Measurements from ENCODE around the gene ZYG11A. TPM values are rescaled to one million over a fixed set of nuclear protein-coding genes. Genes with fewer than 3 reads are reported as not detected.

Gene ZYG11A
- total RNA-seq, 1 donor from 2014 or later, result 0.18 TPM

- Mint-ChIP-seq H3K27me3 (ENCODE audit: unreplicated experiment) (peaks cover 4% of the 10 kb centered on the region), H3K4me3 (ENCODE audit: unreplicated experiment) (no peak overlapping the region), H3K27ac (ENCODE audit: unreplicated experiment) (no peak overlapping the region), H3K36me3 (ENCODE audit: low read depth, unreplicated experiment) (peaks cover 11% of the 10 kb centered on the region), H3K9me3 (ENCODE audit: unreplicated experiment) (no peaks in the 10 kb centered on the region), H3K4me1 (ENCODE audit: unreplicated experiment) (no peaks in the 10 kb centered on the region)
- TF ChIP-seq, protein P1, sequence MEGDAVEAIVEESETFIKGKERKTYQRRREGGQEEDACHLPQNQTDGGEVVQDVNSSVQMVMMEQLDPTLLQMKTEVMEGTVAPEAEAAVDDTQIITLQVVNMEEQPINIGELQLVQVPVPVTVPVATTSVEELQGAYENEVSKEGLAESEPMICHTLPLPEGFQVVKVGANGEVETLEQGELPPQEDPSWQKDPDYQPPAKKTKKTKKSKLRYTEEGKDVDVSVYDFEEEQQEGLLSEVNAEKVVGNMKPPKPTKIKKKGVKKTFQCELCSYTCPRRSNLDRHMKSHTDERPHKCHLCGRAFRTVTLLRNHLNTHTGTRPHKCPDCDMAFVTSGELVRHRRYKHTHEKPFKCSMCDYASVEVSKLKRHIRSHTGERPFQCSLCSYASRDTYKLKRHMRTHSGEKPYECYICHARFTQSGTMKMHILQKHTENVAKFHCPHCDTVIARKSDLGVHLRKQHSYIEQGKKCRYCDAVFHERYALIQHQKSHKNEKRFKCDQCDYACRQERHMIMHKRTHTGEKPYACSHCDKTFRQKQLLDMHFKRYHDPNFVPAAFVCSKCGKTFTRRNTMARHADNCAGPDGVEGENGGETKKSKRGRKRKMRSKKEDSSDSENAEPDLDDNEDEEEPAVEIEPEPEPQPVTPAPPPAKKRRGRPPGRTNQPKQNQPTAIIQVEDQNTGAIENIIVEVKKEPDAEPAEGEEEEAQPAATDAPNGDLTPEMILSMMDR (IDR thresholded peaks at IDR 0.05; ENCODE audit: unreplicated experiment), result no peak
- no peak for DNase-seq (ENCODE audit: low spot score)
Observed at GRCh38 chr1:52917156-52917555, 74.6 kb downstream of the ZYG11A start.

DNA sequence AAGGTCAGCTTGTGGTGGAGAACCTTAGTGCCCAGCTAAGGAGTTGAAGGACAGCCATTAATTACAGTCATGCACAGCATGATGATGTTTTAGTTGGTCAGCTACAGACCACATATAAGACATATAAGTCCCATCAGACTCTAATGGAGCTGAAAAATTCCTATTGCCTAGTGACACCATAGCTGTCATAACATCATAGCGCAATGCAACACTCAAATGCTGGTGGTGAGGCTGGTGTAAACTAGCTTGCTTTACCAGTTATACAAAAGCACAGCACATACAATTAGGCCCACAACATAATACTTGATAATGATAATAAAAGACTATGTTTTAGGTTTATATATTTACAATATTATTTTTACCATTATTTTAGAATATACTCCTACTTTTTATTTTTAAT is 75.0 kb downstream of the ZYG11A start:
- Mint-ChIP-seq H3K36me3 (ENCODE audit: low read depth, unreplicated experiment) (peaks cover 11% of the 10 kb centered on the region), H3K4me3 (ENCODE audit: unreplicated experiment) (no peak overlapping the region), H3K27me3 (ENCODE audit: unreplicated experiment) (peaks cover 4% of the 10 kb centered on the region), H3K9me3 (ENCODE audit: unreplicated experiment) (no peaks in the 10 kb centered on the region), H3K4me1 (ENCODE audit: unreplicated experiment) (no peaks in the 10 kb centered on the region), H3K27ac (ENCODE audit: unreplicated experiment) (no peak overlapping the region)
- no peak for DNase-seq (ENCODE audit: low spot score)
- TF ChIP-seq, protein P1 (IDR thresholded peaks at IDR 0.05; ENCODE audit: unreplicated experiment), result no peak

- H3K4me3 Mint-ChIP-seq (ENCODE audit: unreplicated experiment), result no peak overlapping the region
- H3K27me3 Mint-ChIP-seq (ENCODE audit: unreplicated experiment), result peaks cover 4% of the 10 kb centered on the region
- no peak overlapping the region for H3K27ac Mint-ChIP-seq (ENCODE audit: unreplicated experiment)
- TF ChIP-seq, protein P1 (IDR thresholded peaks at IDR 0.05; ENCODE audit: unreplicated experiment), result no peak
- H3K4me1 Mint-ChIP-seq (ENCODE audit: unreplicated experiment), result no peaks in the 10 kb centered on the region
- peaks cover 11% of the 10 kb centered on the region for H3K36me3 Mint-ChIP-seq (ENCODE audit: low read depth, unreplicated experiment)
- DNase-seq (ENCODE audit: low spot score), result no peak
- H3K9me3 Mint-ChIP-seq (ENCODE audit: unreplicated experiment), result no peaks in the 10 kb centered on the region
Observed at GRCh38 chr1:52918201-52918600, 75.6 kb downstream of the ZYG11A start.

- Mint-ChIP-seq H3K9me3 (ENCODE audit: unreplicated experiment) (no peaks in the 10 kb centered on the region), H3K27me3 (ENCODE audit: unreplicated experiment) (peaks cover 4% of the 10 kb centered on the region), H3K27ac (ENCODE audit: unreplicated experiment) (no peak overlapping the region), H3K36me3 (ENCODE audit: low read depth, unreplicated experiment) (peaks cover 11% of the 10 kb centered on the region), H3K4me3 (ENCODE audit: unreplicated experiment) (no peak overlapping the region), H3K4me1 (ENCODE audit: unreplicated experiment) (no peaks in the 10 kb centered on the region)
- no peak for DNase-seq (ENCODE audit: low spot score)
- TF ChIP-seq, protein P1 (IDR thresholded peaks at IDR 0.05; ENCODE audit: unreplicated experiment), result no peak
Observed at GRCh38 chr1:52919051-52919722, 76.6 kb downstream of the ZYG11A start.

DNA sequence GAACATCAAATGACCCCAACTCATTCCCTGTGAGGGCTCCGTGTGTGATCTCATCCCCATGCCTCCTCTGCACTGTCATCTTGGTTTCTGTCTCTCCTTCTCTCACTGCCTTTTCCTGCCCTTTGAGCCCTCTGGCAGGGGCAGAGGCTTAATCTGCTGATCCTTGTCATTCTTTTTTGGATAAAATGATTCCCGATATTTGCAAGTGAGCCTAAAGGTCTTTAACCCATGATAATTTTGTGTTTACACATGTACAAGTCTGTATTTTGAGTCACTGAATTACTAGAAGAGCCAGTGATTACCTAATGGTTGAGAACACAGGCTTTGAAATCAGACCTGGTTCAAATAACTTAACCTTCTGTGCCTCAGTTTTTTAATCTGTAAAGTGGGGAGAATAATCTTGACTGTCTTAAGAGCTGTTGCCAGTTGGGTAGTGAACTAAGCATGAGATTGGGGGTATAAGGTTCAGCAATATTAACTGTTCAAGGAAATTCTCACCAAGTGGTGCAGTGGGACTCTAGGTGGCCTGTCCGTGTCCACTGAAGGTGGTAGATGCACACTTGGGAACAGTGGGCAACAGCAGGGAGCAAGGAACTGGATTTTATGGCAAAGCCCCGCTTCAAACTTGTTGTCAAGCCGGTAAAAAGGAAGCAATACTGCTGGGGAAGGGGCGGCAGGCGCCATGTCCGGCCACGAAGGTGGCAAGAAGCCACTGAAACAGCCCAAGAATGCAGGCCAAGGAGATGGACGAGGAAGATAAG is 77.3 kb downstream of the ZYG11A start:
- Mint-ChIP-seq H3K36me3 (ENCODE audit: low read depth, unreplicated experiment) (peaks cover 11% of the 10 kb centered on the region), H3K9me3 (ENCODE audit: unreplicated experiment) (no peaks in the 10 kb centered on the region), H3K27ac (ENCODE audit: unreplicated experiment) (no peak overlapping the region), H3K27me3 (ENCODE audit: unreplicated experiment) (peaks cover 4% of the 10 kb centered on the region), H3K4me1 (ENCODE audit: unreplicated experiment) (no peaks in the 10 kb centered on the region), H3K4me3 (ENCODE audit: unreplicated experiment) (no peak overlapping the region)
- DNase-seq (ENCODE audit: low spot score), result no peak
- TF ChIP-seq, protein P1 (IDR thresholded peaks at IDR 0.05; ENCODE audit: unreplicated experiment), result no peak
